Measurements from ENCODE around the gene PCGF3.
"Not testable (repeated sequence)": the region's sequence is repeated elsewhere in the genome, so short reads cannot be mapped to it uniquely, and the experiment has no call there.

The PCGF3 gene

GRCh38 chr4:704198-704891, 1.3 kb upstream of the PCGF3 start:
- DNase-seq (ENCODE audit: low spot score): no peak

GRCh38 chr4:704971-705277, 708 bp upstream of the PCGF3 start:
- DNase-seq (ENCODE audit: low spot score): no peak

- DNase-seq (ENCODE audit: low spot score): not testable (repeated sequence)
These were observed 526 bp downstream of the PCGF3 start for GRCh38 chr4:706083-706633.

- DNase-seq (ENCODE audit: low spot score): no peak
These were observed 1.4 kb downstream of the PCGF3 start for GRCh38 chr4:706834-707598.

GRCh38 chr4:707929-708630, 2.4 kb downstream of the PCGF3 start:
- DNase-seq (ENCODE audit: low spot score): no peak

- DNase-seq (ENCODE audit: low spot score): no peak
These were observed 3.0 kb downstream of the PCGF3 start for GRCh38 chr4:708631-708933.

GRCh38 chr4:709348-709747, 3.7 kb downstream of the PCGF3 start:
- no peak for DNase-seq (ENCODE audit: low spot score)

- no peak for DNase-seq (ENCODE audit: low spot score)
These were observed 4.5 kb downstream of the PCGF3 start for GRCh38 chr4:710116-710515.

- no peak for DNase-seq (ENCODE audit: low spot score)
These were observed 5.3 kb downstream of the PCGF3 start for GRCh38 chr4:710916-711315.

GRCh38 chr4:712093-712492, 6.5 kb downstream of the PCGF3 start:
- DNase-seq (ENCODE audit: low spot score): no peak

- no peak for DNase-seq (ENCODE audit: low spot score)
These were observed 7.4 kb downstream of the PCGF3 start for GRCh38 chr4:712916-713632.

GRCh38 chr4:714087-714486, 8.5 kb downstream of the PCGF3 start:
- DNase-seq (ENCODE audit: low spot score): no peak

- DNase-seq (ENCODE audit: low spot score): no peak
These were observed 12.1 kb downstream of the PCGF3 start for GRCh38 chr4:717601-718320.

GRCh38 chr4:718460-718859, 12.8 kb downstream of the PCGF3 start:
- DNase-seq (ENCODE audit: low spot score): no peak

GRCh38 chr4:720111-720860, 14.7 kb downstream of the PCGF3 start:
- no peak for DNase-seq (ENCODE audit: low spot score)

GRCh38 chr4:721261-722168, 15.9 kb downstream of the PCGF3 start:
- no peak for DNase-seq (ENCODE audit: low spot score)

GRCh38 chr4:722169-722725, 16.6 kb downstream of the PCGF3 start:
- no peak for DNase-seq (ENCODE audit: low spot score)

- DNase-seq (ENCODE audit: low spot score): no peak
These were observed 17.3 kb downstream of the PCGF3 start for GRCh38 chr4:722851-723360.

GRCh38 chr4:723751-724530, 18.3 kb downstream of the PCGF3 start:
- no peak for DNase-seq (ENCODE audit: low spot score)

All from CD4-positive, alpha-beta T cell treated with Interleukin-15 for 4 hours (primary cell).